ENCODE measurements around the gene DVL1.

DNA sequence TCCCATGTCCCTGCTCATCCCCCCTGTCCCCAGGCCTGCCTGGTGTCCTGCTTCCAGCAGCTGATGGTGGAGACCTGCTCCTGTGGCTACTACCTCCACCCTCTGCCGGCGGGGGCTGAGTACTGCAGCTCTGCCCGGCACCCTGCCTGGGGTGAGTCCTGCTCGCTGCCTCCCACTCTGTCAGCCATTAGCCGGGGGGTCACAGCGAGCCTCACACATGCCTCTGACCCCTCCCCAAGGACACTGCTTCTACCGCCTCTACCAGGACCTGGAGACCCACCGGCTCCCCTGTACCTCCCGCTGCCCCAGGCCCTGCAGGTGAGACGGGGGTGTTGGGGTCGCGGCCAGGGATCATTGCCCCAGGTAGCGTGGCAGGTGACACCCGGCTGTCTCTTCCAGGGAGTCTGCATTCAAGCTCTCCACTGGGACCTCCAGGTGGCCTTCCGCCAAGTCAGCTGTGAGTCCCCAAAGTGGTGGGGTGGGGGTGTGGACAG lies 58.9 kb downstream of the DVL1 start:
- TF ChIP-seq EZH2phosphoT487 (IDR thresholded peaks at IDR 0.05; ENCODE audit: insufficient read depth, low read depth) (no peak), EZH2 (IDR thresholded peaks at IDR 0.05; ENCODE audit: insufficient read depth, poor library complexity, severe bottlenecking) (no peak)
